Inferior parietal cortex (tissue), 1 donor: ENCODE results near the gene PRKAR2A.

ENCODE experiments used
- DNase-seq: peaks from one replicate; pipeline ENCODE4 v3.0.0-alpha.2; 2016; ENCODE audit errors: extremely low spot score

The PRKAR2A gene

GRCh38 chr3:48847504-48848423, at the start of gene PRKAR2A:
Gene PRKAR2A, minus strand, starts transcription at chr3:48847874. Its CDS starts 278 bp downstream, at chr3:48847596.
- peak; percentile 92 for DNase-seq

- no peak for DNase-seq
Measured at GRCh38 chr3:48896936-48897335, 49.3 kb upstream of the PRKAR2A start.

GRCh38 chr3:48894516-48894915, 46.8 kb upstream of the PRKAR2A start:
- DNase-seq = no peak

GRCh38 chr3:48891606-48892005, 43.9 kb upstream of the PRKAR2A start:
- DNase-seq = no peak

GRCh38 chr3:48885753-48886152, 38.1 kb upstream of the PRKAR2A start:
- DNase-seq = no peak

GRCh38 chr3:48881652-48882114, 34.0 kb upstream of the PRKAR2A start:
- no peak for DNase-seq

- DNase-seq = no peak
Measured at GRCh38 chr3:48881006-48881405, 33.3 kb upstream of the PRKAR2A start.

- DNase-seq = no peak
Measured at GRCh38 chr3:48879994-48880377, 32.3 kb upstream of the PRKAR2A start.

GRCh38 chr3:48879307-48879993, 31.8 kb upstream of the PRKAR2A start:
- no peak for DNase-seq

- DNase-seq = no peak
Measured at GRCh38 chr3:48877671-48878070, 30.0 kb upstream of the PRKAR2A start.

- DNase-seq = no peak
Measured at GRCh38 chr3:48863122-48863521, 15.4 kb upstream of the PRKAR2A start.

GRCh38 chr3:48859206-48859605, 11.5 kb upstream of the PRKAR2A start:
- no peak for DNase-seq

- DNase-seq = no peak
Measured at GRCh38 chr3:48858709-48859108, 11.0 kb upstream of the PRKAR2A start.

GRCh38 chr3:48857641-48858040, 10.0 kb upstream of the PRKAR2A start:
- no peak for DNase-seq

GRCh38 chr3:48856469-48856868, 8.8 kb upstream of the PRKAR2A start:
- no peak for DNase-seq

GRCh38 chr3:48855681-48856447, 8.2 kb upstream of the PRKAR2A start:
- no peak for DNase-seq

- no peak for DNase-seq
Measured at GRCh38 chr3:48852151-48852550, 4.5 kb upstream of the PRKAR2A start.

- peak; percentile 43 for DNase-seq
Measured at GRCh38 chr3:48851407-48851806, 3.7 kb upstream of the PRKAR2A start.

GRCh38 chr3:48848816-48849515, 1.3 kb upstream of the PRKAR2A start:
- DNase-seq = no peak

- peak; percentile 44 for DNase-seq
Measured at GRCh38 chr3:48847053-48847503, 596 bp downstream of the PRKAR2A start.

- no peak for DNase-seq
Measured at GRCh38 chr3:48845170-48845569, 2.5 kb downstream of the PRKAR2A start.
